Fibroblast of pulmonary artery (primary cell): Measurements from ENCODE around the gene IL1A.

Experiments
- DNase-seq: peaks from one replicate; pipeline ENCODE4 v3.0.0-alpha.2; 2010; ENCODE audit warnings: low read depth
- H3K4me3 ChIP-seq: replicated peaks from 2 replicates; pipeline ENCODE4 v1.5.1; 2011; ENCODE audit warnings: low read depth, mild to moderate bottlenecking, control low read depth, low read length, moderate library complexity
- TF ChIP-seq, protein P1 (sequence below): IDR thresholded peaks from 2 replicates; pipeline ENCODE4 v1.5.1; 2011; ENCODE audit warnings: mild to moderate bottlenecking, control low read depth, low read length, inconsistent platforms; ENCODE audit errors: missing control alignments

The IL1A gene

DNA sequence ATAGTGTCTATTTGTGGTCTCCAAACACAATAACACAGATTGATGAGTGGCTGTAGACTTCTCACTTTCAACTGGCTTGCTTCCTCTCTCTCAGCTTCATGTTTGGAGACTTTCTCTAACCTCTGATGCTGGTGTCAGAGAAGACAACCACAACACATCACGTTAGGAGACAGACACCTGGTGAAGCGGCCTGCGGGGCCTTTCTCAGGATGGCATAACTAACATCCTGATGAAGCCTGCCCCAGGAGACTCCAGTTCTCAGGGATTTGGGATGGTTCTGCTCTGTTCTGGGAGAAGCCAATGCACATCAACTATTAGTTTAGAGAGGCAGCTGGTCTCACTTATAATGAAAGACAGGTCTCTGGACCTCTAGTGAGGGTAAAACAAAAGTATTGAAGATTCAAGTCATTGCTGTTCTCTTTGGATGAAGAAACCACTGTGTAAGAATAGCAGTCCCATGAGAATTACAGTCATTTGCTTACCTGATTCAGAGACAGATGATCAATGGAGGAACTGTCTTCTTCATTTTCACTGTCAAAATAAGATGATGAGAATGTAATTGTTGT, 2.0 kb downstream of the IL1A start:
- no peak overlapping the region for H3K4me3 ChIP-seq
- TF ChIP-seq, protein P1, sequence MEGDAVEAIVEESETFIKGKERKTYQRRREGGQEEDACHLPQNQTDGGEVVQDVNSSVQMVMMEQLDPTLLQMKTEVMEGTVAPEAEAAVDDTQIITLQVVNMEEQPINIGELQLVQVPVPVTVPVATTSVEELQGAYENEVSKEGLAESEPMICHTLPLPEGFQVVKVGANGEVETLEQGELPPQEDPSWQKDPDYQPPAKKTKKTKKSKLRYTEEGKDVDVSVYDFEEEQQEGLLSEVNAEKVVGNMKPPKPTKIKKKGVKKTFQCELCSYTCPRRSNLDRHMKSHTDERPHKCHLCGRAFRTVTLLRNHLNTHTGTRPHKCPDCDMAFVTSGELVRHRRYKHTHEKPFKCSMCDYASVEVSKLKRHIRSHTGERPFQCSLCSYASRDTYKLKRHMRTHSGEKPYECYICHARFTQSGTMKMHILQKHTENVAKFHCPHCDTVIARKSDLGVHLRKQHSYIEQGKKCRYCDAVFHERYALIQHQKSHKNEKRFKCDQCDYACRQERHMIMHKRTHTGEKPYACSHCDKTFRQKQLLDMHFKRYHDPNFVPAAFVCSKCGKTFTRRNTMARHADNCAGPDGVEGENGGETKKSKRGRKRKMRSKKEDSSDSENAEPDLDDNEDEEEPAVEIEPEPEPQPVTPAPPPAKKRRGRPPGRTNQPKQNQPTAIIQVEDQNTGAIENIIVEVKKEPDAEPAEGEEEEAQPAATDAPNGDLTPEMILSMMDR = no peak
- no peak for DNase-seq

DNA sequence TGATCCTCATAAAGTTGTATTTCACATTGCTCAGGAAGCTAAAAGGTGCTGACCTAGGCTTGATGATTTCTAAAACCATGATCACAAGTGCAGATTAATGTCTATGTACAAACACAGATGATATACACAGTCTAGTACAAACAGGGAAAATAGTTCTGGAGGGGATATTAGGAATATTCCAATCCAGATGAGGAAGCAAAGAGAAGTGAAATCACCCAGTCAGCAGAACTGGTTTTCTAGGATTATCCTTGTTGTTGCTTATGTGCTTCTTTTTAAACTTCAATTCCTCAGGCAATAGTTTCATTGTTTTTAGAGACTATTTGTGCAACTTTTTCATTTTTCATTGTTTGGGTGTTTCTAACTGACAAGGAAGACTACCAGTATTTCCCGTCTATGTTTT, 4.7 kb downstream of the IL1A start:
- TF ChIP-seq, protein P1 = no peak
- no peak for DNase-seq
- no peak overlapping the region for H3K4me3 ChIP-seq

DNA sequence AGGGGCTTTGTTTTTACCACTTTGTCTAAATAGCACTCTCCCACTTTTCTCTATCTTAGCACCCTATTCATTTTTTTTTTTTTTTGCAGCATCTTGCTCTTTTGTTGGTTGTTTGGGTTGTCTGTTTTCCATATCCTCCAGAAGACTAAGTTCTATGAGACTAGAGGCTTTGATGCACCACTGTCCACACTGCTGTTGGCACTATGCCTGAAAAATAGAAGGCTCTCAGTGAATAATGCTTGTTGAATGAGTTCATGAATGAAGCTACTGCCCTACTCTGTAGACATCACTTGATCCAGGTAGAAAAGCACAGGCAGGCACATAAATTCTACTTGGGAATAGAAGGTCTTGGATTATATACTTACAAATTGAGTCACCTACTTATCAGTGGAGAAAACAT, 7.3 kb downstream of the IL1A start:
- DNase-seq = no peak
- TF ChIP-seq, protein P1 = no peak
- H3K4me3 ChIP-seq = no peak overlapping the region

DNA sequence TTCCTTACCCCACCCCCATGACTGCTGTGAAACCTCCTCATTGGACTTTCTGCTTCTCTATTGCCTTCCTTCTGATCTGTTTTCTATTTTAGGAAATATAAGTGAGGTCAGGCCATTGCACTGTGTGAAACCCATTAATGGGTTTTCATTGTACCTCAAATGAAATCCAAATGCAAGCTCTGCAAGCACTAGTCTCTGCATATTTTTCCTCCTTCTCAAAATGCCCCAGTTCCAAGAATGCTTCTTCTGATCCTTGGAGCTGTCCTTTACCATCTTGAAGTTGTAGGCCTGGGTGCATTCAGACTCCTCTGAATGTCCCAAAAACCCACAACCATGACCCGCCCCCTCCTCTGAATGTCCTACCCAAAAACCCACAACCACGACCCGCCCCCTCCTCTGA, 8.2 kb downstream of the IL1A start:
- DNase-seq = no peak
- no peak overlapping the region for H3K4me3 ChIP-seq
- TF ChIP-seq, protein P1 = no peak

DNA sequence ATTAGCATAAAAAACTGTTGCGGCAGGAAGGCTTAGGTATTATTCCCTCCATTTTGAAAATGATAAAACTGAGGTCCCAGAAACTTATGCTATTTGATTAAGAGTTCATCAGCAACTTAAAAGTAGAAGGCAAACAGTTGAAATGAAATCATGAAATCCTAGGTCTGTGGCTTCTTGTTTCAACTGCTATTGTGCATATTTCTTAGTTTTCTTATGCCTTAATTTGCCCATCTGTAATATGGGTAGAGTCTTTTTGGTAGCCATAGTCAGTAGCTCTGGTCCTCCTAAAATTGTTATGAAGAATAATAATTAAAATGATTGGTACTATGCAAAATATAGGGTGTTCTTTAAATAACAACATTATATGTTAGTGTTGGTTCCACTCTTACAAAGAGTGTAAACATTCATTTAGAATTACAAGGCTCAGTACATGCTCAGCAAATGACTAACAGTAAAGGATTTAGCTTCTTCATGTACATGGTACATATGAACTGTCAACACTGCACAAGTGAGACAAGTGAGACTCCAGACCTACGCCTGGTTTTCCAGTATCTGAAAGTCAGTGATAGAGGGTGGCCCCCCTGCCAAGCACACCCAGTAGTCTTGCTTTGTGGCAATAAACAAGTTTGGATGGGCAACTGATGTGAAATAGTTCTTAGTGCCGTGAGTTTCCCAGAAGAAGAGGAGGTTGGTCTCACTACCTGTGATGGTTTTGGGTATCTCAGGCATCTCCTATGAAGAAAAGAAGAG, 9.6 kb downstream of the IL1A start:
- TF ChIP-seq, protein P1 = no peak
- DNase-seq = no peak
- H3K4me3 ChIP-seq = no peak overlapping the region

DNA sequence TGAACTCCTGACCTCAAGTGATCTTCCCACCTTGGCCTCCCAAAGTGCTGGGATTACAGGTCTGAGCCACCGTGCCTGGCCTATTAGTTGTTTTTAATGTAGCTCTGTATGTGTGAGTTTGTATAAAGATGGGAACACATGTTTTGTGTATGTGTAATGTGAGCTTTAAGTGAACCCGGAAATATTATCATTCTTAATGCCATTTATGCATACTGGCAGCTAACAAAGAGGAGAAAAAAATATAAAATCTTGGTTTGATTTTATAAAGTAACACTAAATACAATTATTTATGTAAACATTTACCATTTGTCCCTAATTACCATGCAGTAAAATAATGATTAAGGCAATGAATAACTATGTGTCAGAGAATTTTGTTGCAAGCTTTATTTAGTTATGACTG, 10.7 kb downstream of the IL1A start:
- TF ChIP-seq, protein P1 = no peak
- no peak for DNase-seq
- no peak overlapping the region for H3K4me3 ChIP-seq

DNA sequence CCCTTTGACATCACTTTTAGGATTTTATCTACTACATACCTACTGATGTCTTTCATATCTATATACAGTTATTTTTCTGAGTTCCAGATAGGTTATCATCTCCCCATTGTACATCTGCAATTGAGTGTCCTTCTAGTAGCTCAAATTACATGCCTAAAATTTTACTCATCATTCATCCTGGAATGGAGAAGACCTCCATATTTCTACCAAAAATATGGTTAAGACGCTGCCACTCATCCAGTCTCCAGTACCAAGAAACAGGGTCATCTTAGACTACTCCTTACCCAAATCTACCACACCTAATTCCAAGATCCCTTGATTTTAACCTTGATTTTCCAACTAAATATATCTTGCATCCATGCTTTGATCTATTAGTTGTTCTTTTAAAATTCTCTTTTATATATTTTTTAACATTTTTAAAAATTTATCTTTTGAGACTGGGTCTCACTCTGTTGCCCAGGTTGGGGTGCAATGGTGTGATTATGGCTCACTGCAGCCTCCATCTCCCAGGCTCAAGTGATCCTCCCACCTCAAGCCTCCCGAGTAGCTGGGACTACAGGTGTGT, 11.3 kb downstream of the IL1A start:
- DNase-seq = no peak
- TF ChIP-seq, protein P1 = no peak
- no peak overlapping the region for H3K4me3 ChIP-seq
